ENCODE measurements around the gene NFIB. TPM values are rescaled to one million over a fixed set of nuclear protein-coding genes. Genes with fewer than 3 reads are reported as not detected.

Gene NFIB
- polyA plus RNA-seq, 2 of the 4 experiments (the other 2 are of a cell fraction) = 10.7 to 21.7 TPM

DNA sequence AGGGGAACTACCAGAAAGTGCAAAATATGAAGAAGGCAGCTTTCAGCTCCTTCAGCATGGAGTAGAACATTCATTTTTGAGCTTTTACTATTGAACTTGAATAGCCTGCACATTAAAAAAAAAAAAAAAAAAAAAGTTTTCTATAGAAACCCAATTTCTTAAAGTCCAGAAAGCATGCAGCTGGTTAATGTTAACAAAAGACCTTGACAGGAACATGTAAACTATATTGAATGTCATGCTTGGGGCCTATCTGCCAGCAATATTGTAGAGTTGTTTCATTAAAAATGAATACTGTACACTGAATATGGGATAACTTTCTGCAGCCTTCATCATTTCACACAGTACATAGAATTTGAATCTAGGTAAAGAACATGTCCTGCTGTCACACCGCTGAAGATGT is 230.6 kb downstream of the NFIB start:
- no peak for DNase-seq (ENCODE audit: low read depth in 1 of 2, low spot score in 1 of 2)
- no peak for FAIRE-seq
- no peak overlapping the region for H3K4me3 ChIP-seq
- CTCF ChIA-PET = no interaction called here
- no peak overlapping the region for H3K27ac ChIP-seq
- ATAC-seq = no peak
- POLR2A ChIA-PET = no interaction called here
- WGBS (ENCODE audit: missing lambda C conversion rate) = 97% methylated on average over 1 of the region's 1 CpG
- H3K4me1 ChIP-seq = no peaks in the 10 kb centered on the region
- TF ChIP-seq CEBPB (IDR thresholded peaks at IDR 0.05) = no peak
- no peak for TF ChIP-seq FOSL2 (IDR thresholded peaks at IDR 0.05)
- no peak for TF ChIP-seq FOSL2 (CRISPR knock-in tag; IDR thresholded peaks at IDR 0.05)
- TF ChIP-seq SREBF2 (IDR thresholded peaks at IDR 0.05) = no peak
- TF ChIP-seq CHD2 (IDR thresholded peaks at IDR 0.05; ENCODE audit: low read length, partially characterized antibody) = no peak
- no peak for TF ChIP-seq RNF2 (IDR thresholded peaks at IDR 0.05; ENCODE audit: borderline replicate concordance, low read depth)
- TF ChIP-seq HEYL (CRISPR knock-in tag; IDR thresholded peaks at IDR 0.05) = no peak
- TF ChIP-seq TP53 (CRISPR knock-in tag; IDR thresholded peaks at IDR 0.05) = no peak
- no peaks in the 10 kb centered on the region for H3K9me3 ChIP-seq
- no peak overlapping the region for H3K4me2 ChIP-seq

DNA sequence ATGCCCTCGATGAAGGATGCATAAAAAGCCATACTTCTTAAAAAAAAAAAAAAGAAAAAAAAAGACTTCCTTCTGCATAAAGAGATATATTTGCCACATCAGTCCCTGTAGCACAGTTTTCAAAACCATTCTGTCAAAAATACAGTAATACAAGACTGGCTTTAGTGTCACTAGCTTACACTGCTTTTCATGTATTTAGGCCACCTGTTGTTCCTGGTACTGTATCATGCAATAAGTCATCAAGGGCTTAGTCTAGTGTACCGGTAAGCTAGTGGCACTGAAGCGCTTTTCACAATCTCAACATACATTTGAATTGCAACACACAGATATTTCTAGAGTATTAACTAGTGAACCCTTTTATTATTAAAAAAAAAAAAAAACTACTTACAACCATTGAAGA is 231.2 kb downstream of the NFIB start:
- Histone ChIP-seq H3K4me2 (no peak overlapping the region), H3K4me1 (no peaks in the 10 kb centered on the region), H3K9me3 (no peaks in the 10 kb centered on the region), H3K27ac (no peak overlapping the region), H3K4me3 (no peak overlapping the region)
- TF ChIP-seq CBX2 (IDR thresholded peaks at IDR 0.05; ENCODE audit: borderline replicate concordance, low read depth) (no peak), MYC (IDR thresholded peaks at IDR 0.05; ENCODE audit: borderline replicate concordance, low read length) (no peak), MAZ (IDR thresholded peaks at IDR 0.05; ENCODE audit: borderline replicate concordance, low read depth, low read length) (no peak), HOXA7 (CRISPR knock-in tag; IDR thresholded peaks at IDR 0.05) (no peak), JUNB (IDR thresholded peaks at IDR 0.05) (no peak), KDM1A (IDR thresholded peaks at IDR 0.05; ENCODE audit: low read depth) (no peak), HEYL (CRISPR knock-in tag; IDR thresholded peaks at IDR 0.05) (no peak), RNF2 (IDR thresholded peaks at IDR 0.05; ENCODE audit: borderline replicate concordance, low read depth) (no peak), ESRRA (IDR thresholded peaks at IDR 0.05; ENCODE audit: borderline replicate concordance, low read length) (no peak), RAD21 (conservative IDR thresholded peaks at IDR 0.05 in 1 of 2, IDR thresholded peaks at IDR 0.05 in 1 of 2) (no peak), SMC3 (IDR thresholded peaks at IDR 0.05) (no peak)
- TF ChIP-seq, protein P1, sequence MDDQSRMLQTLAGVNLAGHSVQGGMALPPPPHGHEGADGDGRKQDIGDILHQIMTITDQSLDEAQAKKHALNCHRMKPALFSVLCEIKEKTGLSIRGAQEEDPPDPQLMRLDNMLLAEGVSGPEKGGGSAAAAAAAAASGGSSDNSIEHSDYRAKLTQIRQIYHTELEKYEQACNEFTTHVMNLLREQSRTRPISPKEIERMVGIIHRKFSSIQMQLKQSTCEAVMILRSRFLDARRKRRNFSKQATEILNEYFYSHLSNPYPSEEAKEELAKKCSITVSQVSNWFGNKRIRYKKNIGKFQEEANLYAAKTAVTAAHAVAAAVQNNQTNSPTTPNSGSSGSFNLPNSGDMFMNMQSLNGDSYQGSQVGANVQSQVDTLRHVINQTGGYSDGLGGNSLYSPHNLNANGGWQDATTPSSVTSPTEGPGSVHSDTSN (IDR thresholded peaks at IDR 0.05) = no peak
- TF ChIP-seq, protein P2, sequence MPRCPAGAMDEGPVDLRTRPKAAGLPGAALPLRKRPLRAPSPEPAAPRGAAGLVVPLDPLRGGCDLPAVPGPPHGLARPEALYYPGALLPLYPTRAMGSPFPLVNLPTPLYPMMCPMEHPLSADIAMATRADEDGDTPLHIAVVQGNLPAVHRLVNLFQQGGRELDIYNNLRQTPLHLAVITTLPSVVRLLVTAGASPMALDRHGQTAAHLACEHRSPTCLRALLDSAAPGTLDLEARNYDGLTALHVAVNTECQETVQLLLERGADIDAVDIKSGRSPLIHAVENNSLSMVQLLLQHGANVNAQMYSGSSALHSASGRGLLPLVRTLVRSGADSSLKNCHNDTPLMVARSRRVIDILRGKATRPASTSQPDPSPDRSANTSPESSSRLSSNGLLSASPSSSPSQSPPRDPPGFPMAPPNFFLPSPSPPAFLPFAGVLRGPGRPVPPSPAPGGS (IDR thresholded peaks at IDR 0.05) = no peak
- TF ChIP-seq, protein P3, sequence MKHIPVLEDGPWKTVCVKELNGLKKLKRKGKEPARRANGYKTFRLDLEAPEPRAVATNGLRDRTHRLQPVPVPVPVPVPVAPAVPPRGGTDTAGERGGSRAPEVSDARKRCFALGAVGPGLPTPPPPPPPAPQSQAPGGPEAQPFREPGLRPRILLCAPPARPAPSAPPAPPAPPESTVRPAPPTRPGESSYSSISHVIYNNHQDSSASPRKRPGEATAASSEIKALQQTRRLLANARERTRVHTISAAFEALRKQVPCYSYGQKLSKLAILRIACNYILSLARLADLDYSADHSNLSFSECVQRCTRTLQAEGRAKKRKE (CRISPR knock-in tag; IDR thresholded peaks at IDR 0.05; ENCODE audit: low read depth) = no peak
- CTCF ChIA-PET = no interaction called here
- WGBS (ENCODE audit: missing lambda C conversion rate) = 76% methylated on average over 3 of the region's 3 CpGs
- no peak for ATAC-seq
- DNase-seq (ENCODE audit: low read depth in 1 of 2, low spot score in 1 of 2) = no peak
- POLR2A ChIA-PET = no interaction called here
- FAIRE-seq = no peak

DNA sequence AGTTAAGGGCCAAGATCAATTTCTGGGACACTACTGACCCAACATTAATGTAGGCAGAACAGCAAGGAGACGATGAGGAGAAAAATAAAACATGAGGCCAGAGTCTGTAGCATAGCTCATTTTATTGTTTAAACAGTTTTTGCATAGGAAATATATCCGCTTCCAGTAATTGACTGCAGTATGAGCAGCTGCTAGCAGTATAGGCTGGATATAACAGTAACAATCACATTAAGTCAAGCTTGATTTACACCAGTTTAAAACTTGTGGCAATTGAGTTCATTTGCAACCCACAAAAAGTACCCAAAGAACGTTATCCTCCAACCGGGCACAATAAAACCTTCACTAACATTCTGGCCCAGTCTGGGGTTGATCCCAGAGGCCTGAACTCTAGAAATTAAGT is 232.2 kb downstream of the NFIB start:
- no peak overlapping the region for H3K4me2 ChIP-seq

More for the DNA sequence above, 232.2 kb downstream of the NFIB start:
- 96% methylated on average over 4 of the region's 4 CpGs for WGBS (ENCODE audit: missing lambda C conversion rate)
- no peak for FAIRE-seq
- ChIA-PET CTCF (interaction anchor here (0.5 kb wide), 1 partner anchor 346 kb away, joined by 4 read pairs; no protein-coding TSS in a partner anchor), POLR2A (no interaction called here)
- no peak for DNase-seq (ENCODE audit: low read depth in 1 of 2, low spot score in 1 of 2)
- Histone ChIP-seq H3K9me3 (no peaks in the 10 kb centered on the region), H3K4me1 (no peaks in the 10 kb centered on the region), H3K27ac (no peak overlapping the region), H3K4me3 (no peak overlapping the region)
- TF ChIP-seq, protein P1 (IDR thresholded peaks at IDR 0.05) = no peak
- TF ChIP-seq MAFK (IDR thresholded peaks at IDR 0.05; ENCODE audit: partially characterized antibody) = no peak
- TF ChIP-seq POLR2AphosphoS2 (conservative IDR thresholded peaks at IDR 0.05; ENCODE audit: low read length) = no peak
- TF ChIP-seq NPAS2 (CRISPR knock-in tag; IDR thresholded peaks at IDR 0.05; ENCODE audit: borderline replicate concordance) = no peak
- ATAC-seq = no peak

Data from A549 (cell line).